T-helper 2 cell (primary cell): Measurements from ENCODE around the gene HDAC4.
A peak's percentile ranks its signal among the peaks of the same experiment; 100 is the strongest.

ENCODE experiments used
- DNase-seq, 5 experiments: peaks; one replicate each; pipeline versions ENCODE4 v3.0.0 to v3.0.0-alpha.2; 2012 to 2022

The HDAC4 gene

GRCh38 chr2:239368906-239369552 lies 31.8 kb downstream of the HDAC4 start:
- no peak for DNase-seq

- DNase-seq = no peak
These were observed 32.5 kb downstream of the HDAC4 start for GRCh38 chr2:239368321-239368720.

- no peak for DNase-seq
These were observed 34.1 kb downstream of the HDAC4 start for GRCh38 chr2:239366740-239367139.

GRCh38 chr2:239365782-239366435 lies 34.9 kb downstream of the HDAC4 start:
- DNase-seq = no peak

- DNase-seq = no peak
These were observed 35.6 kb downstream of the HDAC4 start for GRCh38 chr2:239365071-239365781.

DNA sequence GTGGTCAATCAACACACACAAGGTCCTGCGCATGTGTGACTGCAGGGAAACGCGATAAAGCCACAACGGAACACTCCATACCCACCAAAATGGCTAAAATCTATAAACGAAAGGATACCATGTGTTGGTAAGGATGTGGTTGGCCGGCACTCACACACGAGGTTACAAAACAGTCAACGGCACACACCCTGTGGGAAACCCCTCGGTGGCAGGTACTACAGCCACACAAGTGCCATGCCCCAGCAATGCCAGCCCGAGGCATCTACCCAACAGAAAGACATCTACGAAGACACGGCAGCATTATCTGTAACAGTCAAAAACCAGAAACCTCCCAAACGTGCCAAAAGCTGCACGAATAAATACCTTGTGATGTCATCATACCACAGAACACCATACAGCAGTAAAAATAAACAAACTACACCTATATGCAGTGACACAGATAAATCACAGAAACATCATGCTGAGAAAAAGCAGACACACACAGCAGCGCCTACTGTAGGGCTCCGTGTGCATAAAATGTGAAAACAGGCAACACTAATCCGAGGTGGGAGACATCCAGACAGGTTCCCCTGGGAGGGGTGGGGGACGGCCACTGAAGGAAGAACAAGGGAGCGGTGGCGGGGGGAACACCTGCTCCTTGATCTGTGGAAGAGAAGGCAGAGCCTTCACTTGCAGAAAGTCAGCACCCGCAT lies 36.7 kb downstream of the HDAC4 start:
- peak in 2 of 5 experiments; percentile 76 to 79 for DNase-seq

GRCh38 chr2:239362507-239362906 lies 38.3 kb downstream of the HDAC4 start:
- DNase-seq = no peak

- no peak for DNase-seq
These were observed 39.5 kb downstream of the HDAC4 start for GRCh38 chr2:239361311-239361642.

DNA sequence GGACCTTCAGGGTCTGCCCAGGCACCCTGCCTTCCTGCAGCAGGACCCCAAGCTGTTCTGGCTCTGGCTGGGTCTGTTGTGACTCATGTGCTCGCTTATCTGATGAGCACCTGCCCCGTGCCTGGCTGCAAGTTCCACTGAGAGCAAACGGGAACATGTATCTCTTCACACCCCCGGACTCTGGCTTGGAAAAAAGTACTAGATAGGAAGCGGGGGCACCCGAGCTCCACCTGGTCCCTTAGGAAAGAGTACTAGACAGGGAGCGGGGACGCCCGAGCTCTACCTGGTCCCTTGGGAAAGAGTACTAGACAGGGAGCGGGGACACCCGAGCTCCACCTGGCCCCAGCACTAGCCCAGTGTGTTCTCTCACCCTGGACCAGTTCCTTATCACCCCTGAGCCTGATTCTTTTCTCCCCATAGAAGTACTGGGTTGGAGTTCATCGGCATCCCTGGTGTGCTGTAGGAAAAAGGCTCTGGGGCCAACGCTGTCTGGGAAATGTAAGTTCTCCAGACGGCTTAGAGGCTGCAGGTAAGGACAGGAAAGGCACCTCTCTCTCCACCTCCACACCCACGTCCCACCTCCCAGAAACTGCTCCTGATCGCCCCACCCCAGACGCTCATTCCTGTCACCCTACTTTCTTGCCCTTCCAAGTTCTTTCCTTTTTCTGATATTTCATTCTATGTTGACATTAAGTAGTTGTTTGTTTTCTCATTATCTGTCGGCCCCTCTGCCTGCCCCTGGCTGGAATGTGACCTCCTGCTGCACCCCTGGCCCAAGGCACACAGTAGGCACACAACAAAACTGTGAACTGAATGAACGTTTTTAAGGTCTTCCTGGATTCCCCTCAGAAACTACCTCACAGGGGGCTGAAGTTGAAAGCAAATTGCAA lies 40.2 kb downstream of the HDAC4 start:
- no peak for DNase-seq

DNA sequence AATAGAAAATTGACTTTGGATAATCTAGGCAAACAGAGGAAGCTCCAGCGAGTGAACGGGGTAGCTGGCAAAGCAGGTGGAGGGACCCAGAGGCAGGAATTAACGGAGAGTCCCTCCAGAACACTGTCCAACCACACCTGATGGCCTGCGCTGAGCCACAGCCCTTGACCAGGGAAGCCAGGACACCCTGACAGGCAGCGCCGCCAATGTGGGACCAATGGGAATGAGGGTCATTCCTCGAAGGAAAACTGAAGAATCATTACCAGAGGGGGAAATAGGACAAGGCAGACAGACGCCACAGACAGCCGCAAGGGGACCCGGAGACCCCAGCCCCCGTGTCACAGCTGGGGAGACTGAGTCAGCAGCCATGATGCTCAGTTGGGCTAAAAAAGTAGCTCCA lies 40.8 kb downstream of the HDAC4 start:
- DNase-seq = no peak

- DNase-seq = no peak
These were observed 41.5 kb downstream of the HDAC4 start for GRCh38 chr2:239359196-239359912.

DNA sequence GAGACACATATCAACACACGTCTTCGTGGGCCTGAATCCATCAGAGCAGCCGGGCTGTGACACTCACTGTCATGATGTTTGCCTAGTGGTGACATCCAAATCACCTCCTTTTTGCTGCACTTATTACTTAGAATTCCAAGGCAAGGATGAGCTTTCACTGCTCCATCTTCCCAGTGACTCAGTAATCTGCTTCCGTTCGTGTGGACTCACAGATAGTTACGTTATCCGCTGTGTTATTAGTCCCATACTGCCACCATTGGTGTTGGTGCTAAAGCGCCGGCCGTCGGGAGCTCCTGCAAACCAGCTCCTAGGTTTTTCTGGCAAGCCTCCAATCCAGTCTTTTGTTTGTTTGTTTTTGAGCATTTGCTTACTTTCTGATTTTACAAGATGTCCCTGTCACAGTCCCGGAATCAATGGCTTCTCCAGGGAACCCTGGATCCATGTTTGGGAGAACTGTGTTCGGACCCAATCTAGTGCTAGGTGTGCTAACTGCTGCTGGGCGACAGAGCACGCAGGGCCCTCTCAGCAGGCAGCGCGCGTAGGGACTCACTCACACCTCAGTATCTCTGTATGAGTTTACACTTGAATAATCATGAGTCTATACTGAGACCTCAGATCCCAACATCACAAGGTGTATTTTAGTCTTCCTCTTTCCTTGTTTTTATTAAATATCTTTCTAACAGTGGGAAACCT lies 42.6 kb downstream of the HDAC4 start:
- no peak for DNase-seq

- no peak for DNase-seq
These were observed 45.1 kb downstream of the HDAC4 start for GRCh38 chr2:239355724-239356123.

- no peak for DNase-seq
These were observed 45.7 kb downstream of the HDAC4 start for GRCh38 chr2:239355139-239355538.

DNA sequence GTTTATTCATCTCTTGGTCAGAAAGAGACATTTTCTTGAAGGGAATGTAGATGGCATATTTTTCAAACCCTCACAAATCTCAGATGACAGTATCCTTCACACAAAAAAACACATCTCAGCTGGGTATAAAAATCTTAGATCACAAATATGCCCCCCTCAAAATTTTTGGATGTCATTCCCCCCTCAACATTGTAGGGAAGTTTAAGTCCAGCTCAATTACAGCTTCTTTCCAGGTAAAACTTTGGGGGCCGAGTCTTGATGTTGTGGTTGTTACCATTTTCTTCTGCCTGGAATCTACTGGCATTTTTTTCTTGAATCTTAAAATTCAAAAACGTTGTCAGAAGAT lies 46.1 kb downstream of the HDAC4 start:
- no peak for DNase-seq

DNA sequence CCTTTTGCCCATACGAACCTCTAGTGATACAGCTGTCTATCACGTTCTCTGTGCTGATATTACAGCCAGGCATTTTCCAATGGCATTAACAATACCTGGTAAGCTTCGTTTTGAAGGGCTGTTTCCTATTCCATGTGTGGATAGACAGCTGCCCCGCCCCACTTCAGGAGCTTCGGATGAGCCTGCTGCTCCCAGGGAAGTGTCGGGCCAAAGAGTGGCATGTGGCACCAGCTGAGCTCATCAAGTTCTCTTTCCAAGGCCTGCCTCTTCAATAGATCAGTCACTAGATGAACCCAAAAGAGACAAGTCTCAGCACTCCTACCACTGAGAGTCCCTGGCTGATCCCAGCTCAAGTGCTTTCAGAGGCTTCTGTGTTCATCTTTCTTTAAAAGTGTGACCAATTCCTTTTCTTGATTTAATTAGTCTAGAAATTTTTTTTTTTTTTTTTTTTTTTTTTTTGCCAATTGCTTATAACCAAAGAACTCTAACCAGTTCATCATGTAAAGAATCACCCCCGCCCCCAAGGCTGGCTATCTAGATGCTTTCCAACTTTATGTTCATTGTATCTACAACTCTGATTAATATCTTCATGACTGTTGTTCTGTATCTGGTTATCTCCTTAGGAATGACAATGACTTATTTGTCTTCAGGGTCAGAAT lies 46.6 kb downstream of the HDAC4 start:
- DNase-seq = no peak

- DNase-seq = no peak
These were observed 47.1 kb downstream of the HDAC4 start for GRCh38 chr2:239353692-239354091.

- DNase-seq = no peak
These were observed 49.1 kb downstream of the HDAC4 start for GRCh38 chr2:239351687-239352086.

GRCh38 chr2:239349453-239350135 lies 51.2 kb downstream of the HDAC4 start:
- no peak for DNase-seq
